SK-N-MC (cell line): ENCODE results near the gene PLLP.

Experiments
- EZH2 ChIP-seq: fragments of 200-600 bp; sonication (generic); IDR thresholded peaks from one replicate; pipeline ENCODE4 v1.6.1; 2017; ENCODE audit warnings: antibody characterized with exemption
- POLR2AphosphoS5 ChIP-seq: IDR thresholded peaks from 2 replicates; pipeline ENCODE4 v1.6.1; 2012; ENCODE audit warnings: mild to moderate bottlenecking, low read depth, low read length, borderline replicate concordance

DNA sequence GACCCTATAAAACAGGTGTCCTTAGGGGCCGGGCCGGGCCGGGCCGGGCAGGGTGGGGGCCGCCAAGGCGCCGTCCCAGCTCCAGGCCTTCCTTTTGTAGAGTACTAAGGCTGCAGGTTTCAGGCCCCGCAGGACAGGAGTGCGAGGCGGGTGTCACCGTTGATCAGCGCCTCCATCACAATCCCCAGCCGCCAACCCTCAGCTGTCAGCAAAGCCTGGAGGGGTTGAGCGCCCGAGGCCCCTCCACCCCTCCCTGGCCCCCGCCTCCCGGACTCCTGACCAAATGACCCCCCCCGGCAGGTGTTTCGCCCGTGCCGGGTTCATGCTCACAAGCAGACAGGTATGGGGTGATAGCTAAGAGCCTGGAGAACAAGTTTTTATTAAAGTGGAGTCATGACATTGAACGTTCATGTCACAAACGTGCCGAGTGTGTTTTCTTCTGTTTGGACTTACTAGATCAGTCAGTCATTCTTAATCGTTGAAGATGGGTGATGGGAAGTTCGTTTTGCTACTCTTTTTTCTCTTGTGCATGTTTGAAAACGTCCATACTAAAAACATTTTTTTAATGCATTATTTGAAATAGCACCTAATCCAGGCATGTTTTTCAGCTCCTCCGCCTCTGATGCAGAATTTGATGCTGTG, 38.9 kb downstream of the PLLP start:
- TF ChIP-seq POLR2AphosphoS5 (no peak), EZH2 (no peak)
